Measurements from ENCODE around the gene CIITA.

CIITA gene

DNA sequence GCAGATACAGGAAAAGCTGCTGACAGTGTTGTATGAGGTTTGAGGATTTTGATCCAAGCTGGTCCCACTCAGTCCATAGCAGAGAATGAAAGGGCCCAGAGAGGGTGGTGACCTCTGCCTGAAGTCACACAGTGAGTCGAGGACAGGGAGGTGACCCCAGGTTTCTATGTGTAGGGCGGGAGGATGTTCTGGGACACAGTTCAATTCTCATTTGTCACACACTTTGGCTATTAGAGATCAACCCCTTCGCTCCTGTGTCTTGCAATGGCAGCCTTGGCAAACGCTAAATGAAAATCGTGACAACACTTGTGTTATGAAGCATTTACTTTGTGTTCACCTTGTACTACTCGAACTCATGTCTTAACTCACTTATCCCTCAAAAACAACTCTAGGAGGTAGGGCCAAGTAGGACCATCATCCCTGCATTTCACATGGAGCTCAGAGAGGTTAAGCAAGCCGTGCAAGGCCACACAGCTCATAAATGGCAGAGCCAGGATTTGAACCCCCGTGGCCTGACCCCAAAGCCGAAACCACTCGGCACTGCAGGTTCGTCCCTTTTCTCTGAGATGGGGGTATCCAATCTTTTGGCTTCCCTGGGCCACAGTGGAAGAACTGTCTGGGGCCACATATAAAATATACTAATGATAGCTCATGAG is 55.1 kb downstream of the CIITA start:
- TF ChIP-seq, protein P1, sequence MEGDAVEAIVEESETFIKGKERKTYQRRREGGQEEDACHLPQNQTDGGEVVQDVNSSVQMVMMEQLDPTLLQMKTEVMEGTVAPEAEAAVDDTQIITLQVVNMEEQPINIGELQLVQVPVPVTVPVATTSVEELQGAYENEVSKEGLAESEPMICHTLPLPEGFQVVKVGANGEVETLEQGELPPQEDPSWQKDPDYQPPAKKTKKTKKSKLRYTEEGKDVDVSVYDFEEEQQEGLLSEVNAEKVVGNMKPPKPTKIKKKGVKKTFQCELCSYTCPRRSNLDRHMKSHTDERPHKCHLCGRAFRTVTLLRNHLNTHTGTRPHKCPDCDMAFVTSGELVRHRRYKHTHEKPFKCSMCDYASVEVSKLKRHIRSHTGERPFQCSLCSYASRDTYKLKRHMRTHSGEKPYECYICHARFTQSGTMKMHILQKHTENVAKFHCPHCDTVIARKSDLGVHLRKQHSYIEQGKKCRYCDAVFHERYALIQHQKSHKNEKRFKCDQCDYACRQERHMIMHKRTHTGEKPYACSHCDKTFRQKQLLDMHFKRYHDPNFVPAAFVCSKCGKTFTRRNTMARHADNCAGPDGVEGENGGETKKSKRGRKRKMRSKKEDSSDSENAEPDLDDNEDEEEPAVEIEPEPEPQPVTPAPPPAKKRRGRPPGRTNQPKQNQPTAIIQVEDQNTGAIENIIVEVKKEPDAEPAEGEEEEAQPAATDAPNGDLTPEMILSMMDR (IDR thresholded peaks at IDR 0.05; ENCODE audit: low read depth, low read length): no peak
- no peak overlapping the region for H3K4me3 ChIP-seq (replicated peaks in 1 of 2; ENCODE audit: low read depth in 2 of 2, low read length in 2 of 2)
- DNase-seq (ENCODE audit: low read depth in 2 of 2): no peak

- TF ChIP-seq, protein P1 (IDR thresholded peaks at IDR 0.05; ENCODE audit: low read depth, low read length): no peak
- DNase-seq (ENCODE audit: low read depth in 2 of 2): no peak
- H3K4me3 ChIP-seq (replicated peaks in 1 of 2; ENCODE audit: low read depth in 2 of 2, low read length in 2 of 2): no peak overlapping the region
These were observed 56.1 kb downstream of the CIITA start for GRCh38 chr16:10932959-10933710.

GRCh38 chr16:10933865-10934264 is 56.9 kb downstream of the CIITA start:
- no peak for DNase-seq (ENCODE audit: low read depth in 2 of 2)
- H3K4me3 ChIP-seq (replicated peaks in 1 of 2; ENCODE audit: low read depth in 2 of 2, low read length in 2 of 2): no peak overlapping the region
- TF ChIP-seq, protein P1 (IDR thresholded peaks at IDR 0.05; ENCODE audit: low read depth, low read length): no peak

- no peak for DNase-seq (ENCODE audit: low read depth in 2 of 2)
- TF ChIP-seq, protein P1 (IDR thresholded peaks at IDR 0.05; ENCODE audit: low read depth, low read length): no peak
- H3K4me3 ChIP-seq (replicated peaks in 1 of 2; ENCODE audit: low read depth in 2 of 2, low read length in 2 of 2): no peak overlapping the region
These were observed 57.5 kb downstream of the CIITA start for GRCh38 chr16:10934325-10935107.

DNA sequence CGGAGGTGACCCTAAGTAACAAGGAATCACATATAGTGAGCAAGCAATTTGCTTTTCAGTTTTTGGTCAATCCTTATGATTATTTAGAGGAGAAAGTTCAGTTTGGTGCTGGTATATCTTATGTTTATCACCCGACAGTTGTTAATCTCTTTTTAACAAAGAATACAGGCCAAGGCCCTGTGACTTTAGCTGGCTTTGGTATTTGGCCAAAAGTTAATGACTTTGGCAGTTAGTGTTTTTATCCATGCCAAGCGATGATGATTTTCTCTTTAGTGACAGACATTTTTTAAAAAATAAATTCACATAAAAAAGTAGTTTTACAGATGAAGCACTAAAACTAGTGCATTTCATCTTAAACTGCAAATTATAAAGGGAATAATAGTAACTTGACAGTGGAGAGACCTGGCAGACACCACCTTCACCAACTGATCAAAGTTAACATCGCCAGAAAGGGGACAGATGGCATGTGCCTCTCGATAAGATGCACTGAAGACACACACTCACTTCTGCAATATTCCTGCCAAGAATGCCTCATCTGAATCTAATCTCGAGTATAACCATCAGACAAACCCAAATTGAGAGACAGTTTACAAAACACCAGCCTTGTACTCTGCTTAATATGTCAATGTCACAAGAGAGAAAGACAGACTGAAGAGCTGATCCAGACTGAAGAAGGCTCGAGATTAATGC is 58.4 kb downstream of the CIITA start:
- TF ChIP-seq, protein P1 (IDR thresholded peaks at IDR 0.05; ENCODE audit: low read depth, low read length): no peak
- no peak overlapping the region for H3K4me3 ChIP-seq (replicated peaks in 1 of 2; ENCODE audit: low read depth in 2 of 2, low read length in 2 of 2)
- no peak for DNase-seq (ENCODE audit: low read depth in 2 of 2)

GRCh38 chr16:10936272-10936984 is 59.4 kb downstream of the CIITA start:
- TF ChIP-seq, protein P1 (IDR thresholded peaks at IDR 0.05; ENCODE audit: low read depth, low read length): no peak
- H3K4me3 ChIP-seq (replicated peaks in 1 of 2; ENCODE audit: low read depth in 2 of 2, low read length in 2 of 2): no peak overlapping the region
- DNase-seq (ENCODE audit: low read depth in 2 of 2): no peak

Measured in cardiac fibroblast (primary cell).